GM18867 (cell line): Measurements from ENCODE around the gene RFT1.

Source experiments
- ATAC-seq: cut with Tn5 transposase; IDR thresholded peaks from one replicate; pipeline ENCODE4 v1.9.1; 2021; ENCODE audit warnings: mild to moderate bottlenecking, moderate library complexity; ENCODE audit not compliant: unreplicated experiment

Gene RFT1

DNA sequence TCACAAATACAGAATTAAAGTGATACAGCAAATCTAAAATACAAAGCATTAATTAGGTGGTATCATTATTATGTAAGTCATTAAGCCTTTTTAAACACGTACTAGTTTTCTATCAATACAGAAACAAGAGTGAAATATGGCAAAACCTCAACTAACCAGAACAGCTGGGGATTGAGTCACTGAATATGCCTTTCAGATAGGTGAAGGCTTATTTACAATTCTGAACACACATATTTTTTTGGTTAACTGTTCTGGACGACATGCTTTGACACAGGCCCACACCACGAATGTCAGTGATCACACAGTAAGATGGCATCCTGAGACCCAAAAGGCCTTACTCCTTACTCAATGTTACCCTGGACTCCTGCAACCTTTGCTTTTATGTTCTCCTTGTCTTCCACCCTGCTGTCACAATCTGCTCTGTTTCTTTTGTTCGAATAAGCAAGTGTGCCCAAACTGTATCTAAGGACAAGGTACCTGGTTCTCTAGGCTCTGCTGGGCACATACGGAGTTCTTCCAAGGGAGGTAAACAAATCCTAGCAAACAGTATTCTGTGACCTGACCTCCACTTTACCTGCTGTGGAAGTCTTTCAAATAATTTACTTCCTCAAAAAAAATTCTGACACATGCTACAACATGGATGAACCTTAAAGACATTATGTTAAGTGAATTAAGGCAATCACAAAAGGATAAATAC is 91.4 kb downstream of the RFT1 start:
- no peak for ATAC-seq
